NCI-H1048 (cell line): Measurements from ENCODE around the gene PCED1B.

Experiments used
- DNase-seq: peaks from one replicate; lab custom pipeline; 2025; lab: John Stamatoyannopoulos, UW

Gene PCED1B

GRCh38 chr12:47122602-47123001 is 43.2 kb downstream of the PCED1B start:
- DNase-seq = no peak

- DNase-seq = no peak
These were observed 44.3 kb downstream of the PCED1B start for GRCh38 chr12:47123730-47124129.

GRCh38 chr12:47124451-47124850 is 45.0 kb downstream of the PCED1B start:
- DNase-seq = no peak

- no peak for DNase-seq
These were observed 46.8 kb downstream of the PCED1B start for GRCh38 chr12:47126246-47126645.

GRCh38 chr12:47131011-47131410 is 51.6 kb downstream of the PCED1B start:
- no peak for DNase-seq

- no peak for DNase-seq
These were observed 54.6 kb downstream of the PCED1B start for GRCh38 chr12:47134005-47134404.

GRCh38 chr12:47135578-47135977 is 56.2 kb downstream of the PCED1B start:
- DNase-seq = no peak

- DNase-seq = no peak
These were observed 59.7 kb downstream of the PCED1B start for GRCh38 chr12:47139000-47139681.

GRCh38 chr12:47141459-47141858 is 62.0 kb downstream of the PCED1B start:
- no peak for DNase-seq

- DNase-seq = no peak
These were observed 65.3 kb downstream of the PCED1B start for GRCh38 chr12:47144769-47145168.

GRCh38 chr12:47145188-47145587 is 65.8 kb downstream of the PCED1B start:
- no peak for DNase-seq

GRCh38 chr12:47147739-47148138 is 68.3 kb downstream of the PCED1B start:
- no peak for DNase-seq

- no peak for DNase-seq
These were observed 69.7 kb downstream of the PCED1B start for GRCh38 chr12:47149146-47149545.

GRCh38 chr12:47152095-47152494 is 72.7 kb downstream of the PCED1B start:
- DNase-seq = no peak

- no peak for DNase-seq
These were observed 76.2 kb downstream of the PCED1B start for GRCh38 chr12:47155457-47156166.

GRCh38 chr12:47156167-47156736 is 76.8 kb downstream of the PCED1B start:
- no peak for DNase-seq

- no peak for DNase-seq
These were observed 79.4 kb downstream of the PCED1B start for GRCh38 chr12:47158792-47159191.

- no peak for DNase-seq
These were observed 79.9 kb downstream of the PCED1B start for GRCh38 chr12:47159348-47159747.

- DNase-seq = no peak
These were observed 81.2 kb downstream of the PCED1B start for GRCh38 chr12:47160316-47161244.

- no peak for DNase-seq
These were observed 84.7 kb downstream of the PCED1B start for GRCh38 chr12:47164116-47164515.

GRCh38 chr12:47164724-47165439 is 85.5 kb downstream of the PCED1B start:
- DNase-seq = no peak

GRCh38 chr12:47165934-47166333 is 86.5 kb downstream of the PCED1B start:
- no peak for DNase-seq
